ENCODE results near the gene DEFB132. TPM values are rescaled to one million over a fixed set of nuclear protein-coding genes. Genes with fewer than 3 reads are reported as not detected.

Gene DEFB132
- total and polyA plus RNA-seq, 2 experiments from 2014 or later = not detected

- TF ChIP-seq ZNF462 (CRISPR knock-in tag; IDR thresholded peaks at IDR 0.05) (no peak), EZH2phosphoT487 (IDR thresholded peaks at IDR 0.05; ENCODE audit: unreplicated experiment) (no peak), POLR2AphosphoS5 (IDR thresholded peaks at IDR 0.05; ENCODE audit: low read depth) (no peak), ZNF114 (CRISPR knock-in tag; IDR thresholded peaks at IDR 0.05) (no peak), JUNB (IDR thresholded peaks at IDR 0.05; ENCODE audit: unreplicated experiment) (no peak), EZH2 (IDR thresholded peaks at IDR 0.05; ENCODE audit: low read depth, unreplicated experiment) (no peak), NANOG (IDR thresholded peaks at IDR 0.05; ENCODE audit: borderline replicate concordance) (no peak)
- TF ChIP-seq, protein P1, sequence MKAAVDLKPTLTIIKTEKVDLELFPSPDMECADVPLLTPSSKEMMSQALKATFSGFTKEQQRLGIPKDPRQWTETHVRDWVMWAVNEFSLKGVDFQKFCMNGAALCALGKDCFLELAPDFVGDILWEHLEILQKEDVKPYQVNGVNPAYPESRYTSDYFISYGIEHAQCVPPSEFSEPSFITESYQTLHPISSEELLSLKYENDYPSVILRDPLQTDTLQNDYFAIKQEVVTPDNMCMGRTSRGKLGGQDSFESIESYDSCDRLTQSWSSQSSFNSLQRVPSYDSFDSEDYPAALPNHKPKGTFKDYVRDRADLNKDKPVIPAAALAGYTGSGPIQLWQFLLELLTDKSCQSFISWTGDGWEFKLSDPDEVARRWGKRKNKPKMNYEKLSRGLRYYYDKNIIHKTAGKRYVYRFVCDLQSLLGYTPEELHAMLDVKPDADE (IDR thresholded peaks at IDR 0.05) = no peak
- TF ChIP-seq, protein P2, sequence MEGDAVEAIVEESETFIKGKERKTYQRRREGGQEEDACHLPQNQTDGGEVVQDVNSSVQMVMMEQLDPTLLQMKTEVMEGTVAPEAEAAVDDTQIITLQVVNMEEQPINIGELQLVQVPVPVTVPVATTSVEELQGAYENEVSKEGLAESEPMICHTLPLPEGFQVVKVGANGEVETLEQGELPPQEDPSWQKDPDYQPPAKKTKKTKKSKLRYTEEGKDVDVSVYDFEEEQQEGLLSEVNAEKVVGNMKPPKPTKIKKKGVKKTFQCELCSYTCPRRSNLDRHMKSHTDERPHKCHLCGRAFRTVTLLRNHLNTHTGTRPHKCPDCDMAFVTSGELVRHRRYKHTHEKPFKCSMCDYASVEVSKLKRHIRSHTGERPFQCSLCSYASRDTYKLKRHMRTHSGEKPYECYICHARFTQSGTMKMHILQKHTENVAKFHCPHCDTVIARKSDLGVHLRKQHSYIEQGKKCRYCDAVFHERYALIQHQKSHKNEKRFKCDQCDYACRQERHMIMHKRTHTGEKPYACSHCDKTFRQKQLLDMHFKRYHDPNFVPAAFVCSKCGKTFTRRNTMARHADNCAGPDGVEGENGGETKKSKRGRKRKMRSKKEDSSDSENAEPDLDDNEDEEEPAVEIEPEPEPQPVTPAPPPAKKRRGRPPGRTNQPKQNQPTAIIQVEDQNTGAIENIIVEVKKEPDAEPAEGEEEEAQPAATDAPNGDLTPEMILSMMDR (conservative IDR thresholded peaks at IDR 0.05; ENCODE audit: low read depth in 2 of 2) = no peak
These were observed 19.3 kb downstream of the DEFB132 start (continued) for GRCh38 chr20:276620-277495.

All from GM23338 (cell line).